IPS-20b (cell line): ENCODE measurements around the gene ALDH1L2.

Source experiments
- H3K27ac ChIP-seq: one replicate; pipeline ENCODE4 v1.5.1; 2013; ENCODE audit warnings: low read length
- H3K27me3 ChIP-seq: 2 replicates; pipeline ENCODE4 v1.6.1; 2013; ENCODE audit warnings: mild to moderate bottlenecking, low read length, inconsistent platforms; ENCODE audit not compliant: insufficient read depth
- H3K36me3 ChIP-seq: 2 replicates; pipeline ENCODE4 v1.6.1; 2013; ENCODE audit warnings: low read depth, mild to moderate bottlenecking, inconsistent platforms, low read length, moderate library complexity; ENCODE audit not compliant: insufficient read depth
- H3K4me1 ChIP-seq: 2 replicates; pipeline ENCODE4 v1.6.1; 2013; ENCODE audit warnings: mild to moderate bottlenecking, control low read depth, inconsistent platforms, low read length, moderate library complexity; ENCODE audit not compliant: insufficient read depth
- H3K4me3 ChIP-seq: 2 replicates; pipeline ENCODE4 v1.5.1; 2013; ENCODE audit warnings: mild to moderate bottlenecking, low read length, inconsistent platforms
- H3K9ac ChIP-seq: 2 replicates; pipeline ENCODE4 v1.6.1; 2013; ENCODE audit warnings: low read depth, mild to moderate bottlenecking, inconsistent platforms, low read length, moderate library complexity
- H3K9me3 ChIP-seq: 2 replicates; pipeline ENCODE4 v1.6.1; 2013; ENCODE audit warnings: mild to moderate bottlenecking, low read depth, low read length, inconsistent platforms; ENCODE audit not compliant: insufficient read depth

The ALDH1L2 gene

GRCh38 chr12:105025890-105026289, 58.4 kb downstream of the ALDH1L2 start:
- Histone ChIP-seq H3K27ac (no peak overlapping the region), H3K36me3 (no peaks in the 10 kb centered on the region), H3K27me3 (no peaks in the 10 kb centered on the region), H3K9ac (no peak overlapping the region), H3K4me3 (no peak overlapping the region), H3K4me1 (no peaks in the 10 kb centered on the region), H3K9me3 (no peaks in the 10 kb centered on the region)

- no peaks in the 10 kb centered on the region for H3K4me1 ChIP-seq
- no peaks in the 10 kb centered on the region for H3K9me3 ChIP-seq
- H3K36me3 ChIP-seq = no peaks in the 10 kb centered on the region
- H3K4me3 ChIP-seq = no peak overlapping the region
- H3K27ac ChIP-seq = no peak overlapping the region
- no peaks in the 10 kb centered on the region for H3K27me3 ChIP-seq
- H3K9ac ChIP-seq = no peak overlapping the region
Measured at GRCh38 chr12:105024928-105025327, 59.3 kb downstream of the ALDH1L2 start.

GRCh38 chr12:105020241-105020962, 63.9 kb downstream of the ALDH1L2 start:
- Histone ChIP-seq H3K4me3 (no peak overlapping the region), H3K9ac (no peak overlapping the region), H3K4me1 (no peaks in the 10 kb centered on the region), H3K9me3 (no peaks in the 10 kb centered on the region), H3K27ac (no peak overlapping the region), H3K36me3 (peaks cover under 1% of the 10 kb centered on the region; the same call in 1 of the 2 replicates), H3K27me3 (no peaks in the 10 kb centered on the region)

GRCh38 chr12:105018776-105019175, 65.5 kb downstream of the ALDH1L2 start:
- no peaks in the 10 kb centered on the region for H3K9me3 ChIP-seq
- peaks cover 12% of the 10 kb centered on the region; the same call in 1 of the 2 replicates for H3K36me3 ChIP-seq
- no peak overlapping the region for H3K4me3 ChIP-seq
- H3K9ac ChIP-seq = no peak overlapping the region
- H3K27ac ChIP-seq = no peak overlapping the region
- no peaks in the 10 kb centered on the region for H3K27me3 ChIP-seq
- H3K4me1 ChIP-seq = no peaks in the 10 kb centered on the region

- H3K9ac ChIP-seq = no peak overlapping the region
- no peaks in the 10 kb centered on the region for H3K27me3 ChIP-seq
- no peak overlapping the region for H3K4me3 ChIP-seq
- peaks cover 12% of the 10 kb centered on the region; the same call in 1 of the 2 replicates for H3K36me3 ChIP-seq
- H3K27ac ChIP-seq = no peak overlapping the region
- H3K9me3 ChIP-seq = no peaks in the 10 kb centered on the region
- no peaks in the 10 kb centered on the region for H3K4me1 ChIP-seq
Measured at GRCh38 chr12:105018012-105018411, 66.2 kb downstream of the ALDH1L2 start.

- Histone ChIP-seq H3K4me3 (no peak overlapping the region), H3K27ac (no peak overlapping the region), H3K36me3 (peaks cover 12% of the 10 kb centered on the region; the same call in 1 of the 2 replicates), H3K4me1 (no peaks in the 10 kb centered on the region), H3K27me3 (no peaks in the 10 kb centered on the region), H3K9ac (no peak overlapping the region), H3K9me3 (no peaks in the 10 kb centered on the region)
Measured at GRCh38 chr12:105015543-105015942, 68.7 kb downstream of the ALDH1L2 start.

GRCh38 chr12:105014603-105015002, 69.7 kb downstream of the ALDH1L2 start:
- Histone ChIP-seq H3K27ac (no peak overlapping the region), H3K9me3 (no peaks in the 10 kb centered on the region), H3K4me1 (no peaks in the 10 kb centered on the region), H3K4me3 (no peak overlapping the region), H3K9ac (no peak overlapping the region), H3K27me3 (no peaks in the 10 kb centered on the region), H3K36me3 (peaks cover 12% of the 10 kb centered on the region; the same call in 1 of the 2 replicates)

GRCh38 chr12:105013892-105014291, 70.4 kb downstream of the ALDH1L2 start:
- Histone ChIP-seq H3K9ac (no peak overlapping the region), H3K4me1 (no peaks in the 10 kb centered on the region), H3K27me3 (no peaks in the 10 kb centered on the region), H3K36me3 (peaks cover 12% of the 10 kb centered on the region; the same call in 1 of the 2 replicates), H3K4me3 (no peak overlapping the region), H3K9me3 (no peaks in the 10 kb centered on the region), H3K27ac (no peak overlapping the region)

GRCh38 chr12:105001476-105001875, 82.8 kb downstream of the ALDH1L2 start:
- Histone ChIP-seq H3K4me1 (no peaks in the 10 kb centered on the region), H3K36me3 (peaks cover 93% of the 10 kb centered on the region), H3K27ac (no peak overlapping the region), H3K4me3 (no peak overlapping the region), H3K9me3 (no peaks in the 10 kb centered on the region), H3K27me3 (no peaks in the 10 kb centered on the region), H3K9ac (no peak overlapping the region)

- Histone ChIP-seq H3K27me3 (no peaks in the 10 kb centered on the region), H3K27ac (no peak overlapping the region), H3K36me3 (peaks cover 95% of the 10 kb centered on the region), H3K4me3 (no peak overlapping the region), H3K9ac (no peak overlapping the region), H3K4me1 (no peaks in the 10 kb centered on the region), H3K9me3 (no peaks in the 10 kb centered on the region)
Measured at GRCh38 chr12:104999347-104999685, 84.9 kb downstream of the ALDH1L2 start.

- Histone ChIP-seq H3K4me3 (no peak overlapping the region), H3K4me1 (no peaks in the 10 kb centered on the region), H3K9ac (no peak overlapping the region), H3K27ac (no peak overlapping the region), H3K9me3 (no peaks in the 10 kb centered on the region), H3K36me3 (peaks cover 97% of the 10 kb centered on the region), H3K27me3 (no peaks in the 10 kb centered on the region)
Measured at GRCh38 chr12:104998423-104999346, 85.6 kb downstream of the ALDH1L2 start.

- H3K4me3 ChIP-seq = no peak overlapping the region
- peaks cover 97% of the 10 kb centered on the region for H3K36me3 ChIP-seq
- H3K27ac ChIP-seq = no peak overlapping the region
- H3K9ac ChIP-seq = no peak overlapping the region
- H3K9me3 ChIP-seq = no peaks in the 10 kb centered on the region
- H3K4me1 ChIP-seq = no peaks in the 10 kb centered on the region
- H3K27me3 ChIP-seq = no peaks in the 10 kb centered on the region
Measured at GRCh38 chr12:104997541-104997940, 86.7 kb downstream of the ALDH1L2 start.
